ENCODE data around the gene DNTT. TPM values are rescaled to one million over a fixed set of nuclear protein-coding genes. Genes with fewer than 3 reads are reported as not detected.

Gene DNTT
- total and polyA plus RNA-seq, 9 of the 15 experiments (the other 6 are each of a cell fraction or from before 2014, with no cell fraction given) = not detected

DNA sequence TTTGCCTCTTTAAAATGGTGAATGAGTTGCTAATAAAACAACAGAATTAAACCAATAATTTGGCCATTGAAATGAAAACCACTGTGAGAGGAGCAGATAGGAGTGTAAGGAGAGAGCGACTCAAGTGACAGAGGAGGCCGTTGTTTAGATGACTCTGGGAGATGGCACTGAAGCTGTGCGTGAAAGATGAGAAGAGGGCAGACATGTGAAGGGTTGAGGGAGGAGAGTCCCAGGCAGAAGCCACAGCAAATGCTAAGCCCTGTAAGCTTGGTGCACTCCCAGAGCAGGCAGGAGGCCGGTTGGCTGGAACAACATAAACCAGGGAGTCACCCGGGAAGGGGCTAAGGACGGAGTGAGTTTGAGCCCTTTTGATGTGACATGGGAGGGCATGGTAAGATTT is 55.4 kb downstream of the DNTT start (continued):
- TF ChIP-seq GABPA (tag; conservative IDR thresholded peaks at IDR 0.05; ENCODE audit: low read depth) (no peak), RBM15 (IDR thresholded peaks at IDR 0.05; ENCODE audit: insufficient read depth, low read length) (no peak), BMI1 (IDR thresholded peaks at IDR 0.05; ENCODE audit: low read length) (no peak), ZNF57 (CRISPR knock-in tag; IDR thresholded peaks at IDR 0.05) (no peak)
- TF ChIP-seq, protein P1, sequence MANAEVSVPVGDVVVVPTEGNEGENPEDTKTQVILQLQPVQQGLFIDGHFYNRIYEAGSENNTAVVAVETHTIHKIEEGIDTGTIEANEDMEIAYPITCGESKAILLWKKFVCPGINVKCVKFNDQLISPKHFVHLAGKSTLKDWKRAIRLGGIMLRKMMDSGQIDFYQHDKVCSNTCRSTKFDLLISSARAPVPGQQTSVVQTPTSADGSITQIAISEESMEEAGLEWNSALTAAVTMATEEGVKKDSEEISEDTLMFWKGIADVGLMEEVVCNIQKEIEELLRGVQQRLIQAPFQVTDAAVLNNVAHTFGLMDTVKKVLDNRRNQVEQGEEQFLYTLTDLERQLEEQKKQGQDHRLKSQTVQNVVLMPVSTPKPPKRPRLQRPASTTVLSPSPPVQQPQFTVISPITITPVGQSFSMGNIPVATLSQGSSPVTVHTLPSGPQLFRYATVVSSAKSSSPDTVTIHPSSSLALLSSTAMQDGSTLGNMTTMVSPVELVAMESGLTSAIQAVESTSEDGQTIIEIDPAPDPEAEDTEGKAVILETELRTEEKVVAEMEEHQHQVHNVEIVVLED (CRISPR knock-in tag; IDR thresholded peaks at IDR 0.05) = no peak

DNA sequence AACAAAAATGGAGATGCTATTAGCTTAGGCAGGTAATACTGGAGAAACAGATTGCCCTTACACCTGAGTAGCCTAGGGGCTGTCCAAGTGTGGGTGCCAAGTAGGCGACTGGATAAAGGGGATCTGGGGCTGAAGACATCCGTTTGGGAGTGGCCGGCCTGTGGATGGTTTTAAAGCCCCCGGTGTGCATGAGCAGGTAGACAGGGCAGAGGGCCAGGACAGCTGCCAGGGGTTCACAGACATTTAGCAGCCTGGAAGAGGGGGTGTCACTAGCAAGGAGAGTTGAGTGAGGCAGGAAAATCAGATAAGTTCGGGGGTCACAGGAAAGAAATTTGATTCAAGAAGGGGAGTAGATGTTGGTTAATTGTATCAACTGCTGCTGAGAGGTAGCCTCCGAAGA is 56.1 kb downstream of the DNTT start:
- H3K9me1 ChIP-seq (ENCODE audit: control insufficient read depth, insufficient read depth, low read length) = no peaks in the 10 kb centered on the region
- FAIRE-seq (no peak), DNase-seq (ENCODE audit: extremely low read depth in 1 of 4, low spot score in 3 of 4) (no peak), ATAC-seq (no peak)
- ChIA-PET CTCF (ENCODE audit: low intra/inter-chr PET ratio) (no interaction called here), POLR2A (interaction anchor here (0.6 kb wide), 1 partner anchor 814 kb away, joined by 3 read pairs; no protein-coding TSS in a partner anchor)
- H2AFZ ChIP-seq (ENCODE audit: low read depth, low read length) = no peak overlapping the region
- BruUV-seq (replicated peaks) = no TSS peak
- no peak for TF ChIP-seq MAFG (tag; conservative IDR thresholded peaks at IDR 0.05)
- no peak for TF ChIP-seq KAT8 (IDR thresholded peaks at IDR 0.05; ENCODE audit: low read depth)
- no peak for TF ChIP-seq CBX5 (IDR thresholded peaks at IDR 0.05; ENCODE audit: borderline replicate concordance, low read depth)
- no peak for TF ChIP-seq PCBP1 (IDR thresholded peaks at IDR 0.05; ENCODE audit: low read depth, low read length, poor library complexity, severe bottlenecking)
- TF ChIP-seq KLF6 (CRISPR knock-in tag; IDR thresholded peaks at IDR 0.05; ENCODE audit: borderline replicate concordance) = no peak
- TF ChIP-seq, protein P2, sequence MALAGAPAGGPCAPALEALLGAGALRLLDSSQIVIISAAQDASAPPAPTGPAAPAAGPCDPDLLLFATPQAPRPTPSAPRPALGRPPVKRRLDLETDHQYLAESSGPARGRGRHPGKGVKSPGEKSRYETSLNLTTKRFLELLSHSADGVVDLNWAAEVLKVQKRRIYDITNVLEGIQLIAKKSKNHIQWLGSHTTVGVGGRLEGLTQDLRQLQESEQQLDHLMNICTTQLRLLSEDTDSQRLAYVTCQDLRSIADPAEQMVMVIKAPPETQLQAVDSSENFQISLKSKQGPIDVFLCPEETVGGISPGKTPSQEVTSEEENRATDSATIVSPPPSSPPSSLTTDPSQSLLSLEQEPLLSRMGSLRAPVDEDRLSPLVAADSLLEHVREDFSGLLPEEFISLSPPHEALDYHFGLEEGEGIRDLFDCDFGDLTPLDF (CRISPR knock-in tag; IDR thresholded peaks at IDR 0.05) = no peak
- no peak for TF ChIP-seq RAD51 (IDR thresholded peaks at IDR 0.05; ENCODE audit: borderline replicate concordance, low read depth)
- H3K36me3 ChIP-seq (ENCODE audit: control insufficient read depth, insufficient read depth, low read length) = no peaks in the 10 kb centered on the region
- H3K4me1 ChIP-seq (replicated peaks in 1 of 2; ENCODE audit: control insufficient read depth in 2 of 2, insufficient read depth in 2 of 2, low read length in 2 of 2) = no peaks in the 10 kb centered on the region
- no peak overlapping the region for H3K9ac ChIP-seq (ENCODE audit: insufficient read depth in 1 of 2, low read depth in 2 of 2, low read length in 2 of 2)
- no peaks in the 10 kb centered on the region for H3K79me2 ChIP-seq (ENCODE audit: control insufficient read depth, insufficient read depth, low read length)
- no peak overlapping the region for H3K27ac ChIP-seq (ENCODE audit: extremely low read depth, low read depth, low read length)
- no peak overlapping the region for H3K4me3 ChIP-seq
- no peak overlapping the region for H3K4me2 ChIP-seq (ENCODE audit: insufficient read depth, low read length)
- in situ Hi-C loops (cut with MboI) (no loop called here), intact Hi-C loops (cut with micrococcal nuclease) (no loop called here)
- no peaks in the 10 kb centered on the region for H3K9me3 ChIP-seq (replicated peaks; ENCODE audit: control insufficient read depth, insufficient read depth, low read depth, low read length)
- H4K20me1 ChIP-seq (replicated peaks; ENCODE audit: control insufficient read depth, insufficient read depth, low read length) = no peaks in the 10 kb centered on the region
- 0% methylated on average over 3 of the region's 6 CpGs for WGBS (ENCODE audit: insufficient coverage, low coverage, missing lambda C conversion rate)
- peaks cover 0 to 27% of the 10 kb centered on the region in 2 experiments; a peak in 2 of 5 replicates for H3K27me3 ChIP-seq (ENCODE audit: control insufficient read depth in 2 of 2, insufficient read depth in 2 of 2, low read length in 2 of 2)

Data from K562 (cell line).